ENCODE measurements around the gene TFAP2C. TPM values are rescaled to one million over a fixed set of nuclear protein-coding genes. Genes with fewer than 3 reads are reported as not detected.
"Not testable (repeated sequence)": the region's sequence is repeated elsewhere in the genome, so short reads cannot be mapped to it uniquely, and the experiment has no call there.

Gene TFAP2C
- total RNA-seq, 1 donor from 2014 or later, result 9.8 TPM

DNA sequence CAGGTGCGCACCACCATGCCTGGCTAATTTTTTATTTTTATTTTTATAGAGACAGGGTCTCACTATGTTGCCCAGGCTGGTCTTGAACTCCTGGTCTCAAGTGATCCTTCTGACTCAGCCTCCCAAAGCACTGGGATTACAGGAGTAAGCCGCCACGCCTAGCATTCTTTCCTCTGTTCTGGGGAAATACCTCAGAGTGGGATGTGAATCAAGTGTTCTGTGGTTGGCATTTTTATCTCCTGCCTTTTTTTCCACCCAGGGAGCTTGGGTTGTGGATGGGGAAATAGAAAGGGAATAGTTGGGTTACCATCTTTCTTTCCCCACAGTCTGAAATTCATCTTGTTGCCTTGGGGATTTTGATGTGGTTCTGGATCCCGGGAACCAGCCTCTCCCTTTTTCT, 24.1 kb downstream of the TFAP2C start:
- H3K36me3 Mint-ChIP-seq, result no peaks in the 10 kb centered on the region
- DNase-seq (ENCODE audit: low spot score in 2 of 2, unreplicated experiment in 2 of 2), result no peak
- H3K9me3 Mint-ChIP-seq, result no peaks in the 10 kb centered on the region
- peaks cover 6% of the 10 kb centered on the region for H3K27me3 Mint-ChIP-seq (ENCODE audit: low read depth)
- no peak overlapping the region for H3K27ac Mint-ChIP-seq
- TF ChIP-seq, protein P1, sequence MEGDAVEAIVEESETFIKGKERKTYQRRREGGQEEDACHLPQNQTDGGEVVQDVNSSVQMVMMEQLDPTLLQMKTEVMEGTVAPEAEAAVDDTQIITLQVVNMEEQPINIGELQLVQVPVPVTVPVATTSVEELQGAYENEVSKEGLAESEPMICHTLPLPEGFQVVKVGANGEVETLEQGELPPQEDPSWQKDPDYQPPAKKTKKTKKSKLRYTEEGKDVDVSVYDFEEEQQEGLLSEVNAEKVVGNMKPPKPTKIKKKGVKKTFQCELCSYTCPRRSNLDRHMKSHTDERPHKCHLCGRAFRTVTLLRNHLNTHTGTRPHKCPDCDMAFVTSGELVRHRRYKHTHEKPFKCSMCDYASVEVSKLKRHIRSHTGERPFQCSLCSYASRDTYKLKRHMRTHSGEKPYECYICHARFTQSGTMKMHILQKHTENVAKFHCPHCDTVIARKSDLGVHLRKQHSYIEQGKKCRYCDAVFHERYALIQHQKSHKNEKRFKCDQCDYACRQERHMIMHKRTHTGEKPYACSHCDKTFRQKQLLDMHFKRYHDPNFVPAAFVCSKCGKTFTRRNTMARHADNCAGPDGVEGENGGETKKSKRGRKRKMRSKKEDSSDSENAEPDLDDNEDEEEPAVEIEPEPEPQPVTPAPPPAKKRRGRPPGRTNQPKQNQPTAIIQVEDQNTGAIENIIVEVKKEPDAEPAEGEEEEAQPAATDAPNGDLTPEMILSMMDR (IDR thresholded peaks at IDR 0.05; ENCODE audit: unreplicated experiment), result no peak
- no peak overlapping the region for H3K4me3 Mint-ChIP-seq
- H3K4me1 Mint-ChIP-seq, result no peaks in the 10 kb centered on the region

DNA sequence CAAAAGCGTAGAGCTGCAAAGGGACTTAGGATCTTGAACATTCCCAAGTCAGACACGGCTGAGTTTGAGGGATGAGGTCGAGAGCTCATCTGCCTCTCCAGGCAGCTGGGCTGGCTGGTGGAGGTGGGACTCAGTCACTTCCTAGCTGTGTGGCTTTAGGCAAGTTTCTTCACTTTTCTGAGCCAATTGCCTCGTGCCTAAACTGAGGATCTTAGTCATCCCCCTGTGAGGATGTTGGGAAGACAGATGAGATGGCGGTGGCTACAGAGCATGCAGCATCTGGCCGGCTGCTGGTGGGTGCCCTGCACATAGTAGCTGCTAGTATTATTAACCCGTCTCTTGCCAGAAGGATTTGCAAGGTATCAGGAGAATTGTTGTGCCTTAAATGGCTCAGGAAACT, 27.5 kb downstream of the TFAP2C start:
- no peaks in the 10 kb centered on the region for H3K4me1 Mint-ChIP-seq
- no peak overlapping the region for H3K27ac Mint-ChIP-seq
- TF ChIP-seq, protein P1 (IDR thresholded peaks at IDR 0.05; ENCODE audit: unreplicated experiment), result no peak
- DNase-seq (ENCODE audit: low spot score in 2 of 2, unreplicated experiment in 2 of 2), result no peak
- H3K4me3 Mint-ChIP-seq, result no peak overlapping the region
- H3K9me3 Mint-ChIP-seq, result no peaks in the 10 kb centered on the region
- peaks cover 6% of the 10 kb centered on the region for H3K27me3 Mint-ChIP-seq (ENCODE audit: low read depth)
- no peaks in the 10 kb centered on the region for H3K36me3 Mint-ChIP-seq

DNA sequence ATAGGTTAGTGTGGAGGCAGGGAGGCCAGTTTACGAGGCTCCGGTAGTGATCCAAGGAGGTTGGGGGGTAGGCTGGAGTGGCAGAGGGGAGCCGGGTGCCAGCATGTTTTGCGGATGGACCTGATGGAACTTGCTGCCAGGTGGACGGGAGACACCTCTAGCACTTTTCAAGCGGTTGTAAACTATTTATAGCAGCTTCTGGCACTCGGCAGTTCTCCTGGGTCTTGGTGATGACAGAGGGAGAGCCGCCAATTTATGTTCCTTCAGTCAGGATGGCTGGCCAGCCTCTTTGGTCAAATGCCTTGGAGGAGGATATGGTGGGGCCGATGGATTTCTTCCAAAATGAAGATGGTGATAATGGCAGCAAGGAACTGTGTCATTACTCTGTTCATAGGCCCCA, 28.8 kb downstream of the TFAP2C start:
- H3K4me3 Mint-ChIP-seq, result no peak overlapping the region

DNA sequence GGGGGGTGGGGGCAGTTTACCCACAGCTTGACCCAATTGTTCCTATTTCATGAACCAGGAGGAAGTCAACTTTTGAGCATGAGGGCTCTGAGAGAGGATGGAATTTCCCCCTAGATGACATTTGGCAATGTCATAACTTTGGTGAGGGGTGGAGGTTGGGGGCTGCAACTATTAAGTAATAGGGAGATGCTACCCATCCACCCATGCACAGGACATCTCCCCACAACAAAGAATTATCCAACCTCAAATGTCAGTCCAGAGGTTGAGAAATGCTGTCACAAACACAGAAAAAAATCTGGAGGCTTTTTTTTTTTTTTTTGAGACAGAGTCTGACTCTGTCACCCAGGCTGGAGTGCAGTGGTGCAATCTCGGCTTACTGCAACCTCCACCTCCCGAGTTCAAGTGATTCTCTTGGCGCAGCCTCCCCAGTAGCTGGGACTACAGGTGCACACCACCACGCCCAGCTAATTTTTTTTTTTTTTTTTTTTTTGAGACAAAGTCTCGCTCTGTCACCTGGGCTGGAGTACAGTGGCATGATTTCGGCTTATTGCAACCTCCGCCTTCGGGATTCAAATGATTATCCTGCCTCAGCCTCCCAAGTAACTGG, 29.3 kb downstream of the TFAP2C start:
- not testable (repeated sequence) for H3K9me3 Mint-ChIP-seq; H3K27me3 Mint-ChIP-seq (ENCODE audit: low read depth); H3K4me1 Mint-ChIP-seq; DNase-seq (ENCODE audit: low spot score in 2 of 2, unreplicated experiment in 2 of 2); H3K27ac Mint-ChIP-seq; H3K36me3 Mint-ChIP-seq; H3K4me3 Mint-ChIP-seq

More for the DNA sequence above, 28.8 kb downstream of the TFAP2C start:
- TF ChIP-seq, protein P1 (IDR thresholded peaks at IDR 0.05; ENCODE audit: unreplicated experiment), result no peak
- Mint-ChIP-seq H3K36me3 (no peaks in the 10 kb centered on the region), H3K4me1 (no peaks in the 10 kb centered on the region), H3K9me3 (no peaks in the 10 kb centered on the region), H3K27me3 (ENCODE audit: low read depth) (peaks cover 6% of the 10 kb centered on the region), H3K27ac (no peak overlapping the region)
- no peak for DNase-seq (ENCODE audit: low spot score in 2 of 2, unreplicated experiment in 2 of 2)

DNA sequence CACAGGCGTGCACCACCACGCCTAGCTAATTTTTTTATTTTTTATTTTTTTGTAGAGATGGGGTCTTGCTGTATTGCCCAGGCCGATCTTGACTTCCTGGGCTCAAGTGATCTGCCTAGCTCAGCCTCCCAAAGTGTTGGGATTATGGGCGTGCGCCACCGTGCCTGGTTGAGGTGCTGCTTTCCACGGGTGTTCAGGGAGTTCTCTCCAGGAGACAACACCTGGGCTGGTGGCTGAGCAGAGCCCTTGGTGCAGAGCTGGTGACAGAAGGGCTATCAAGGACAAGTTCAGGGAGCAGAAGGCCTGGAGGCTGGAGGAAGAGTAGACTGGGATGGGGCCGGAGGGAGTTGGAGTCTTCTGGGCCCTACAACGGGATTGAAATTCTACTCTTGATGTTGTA, 34.6 kb downstream of the TFAP2C start:
- H3K36me3 Mint-ChIP-seq, result no peaks in the 10 kb centered on the region
- H3K9me3 Mint-ChIP-seq, result no peaks in the 10 kb centered on the region
- H3K27me3 Mint-ChIP-seq (ENCODE audit: low read depth), result no peaks in the 10 kb centered on the region
- H3K27ac Mint-ChIP-seq, result no peak overlapping the region
- no peak overlapping the region for H3K4me3 Mint-ChIP-seq
- TF ChIP-seq, protein P1 (IDR thresholded peaks at IDR 0.05; ENCODE audit: unreplicated experiment), result no peak
- H3K4me1 Mint-ChIP-seq, result no peaks in the 10 kb centered on the region
- no peak for DNase-seq (ENCODE audit: low spot score in 2 of 2, unreplicated experiment in 2 of 2)

DNA sequence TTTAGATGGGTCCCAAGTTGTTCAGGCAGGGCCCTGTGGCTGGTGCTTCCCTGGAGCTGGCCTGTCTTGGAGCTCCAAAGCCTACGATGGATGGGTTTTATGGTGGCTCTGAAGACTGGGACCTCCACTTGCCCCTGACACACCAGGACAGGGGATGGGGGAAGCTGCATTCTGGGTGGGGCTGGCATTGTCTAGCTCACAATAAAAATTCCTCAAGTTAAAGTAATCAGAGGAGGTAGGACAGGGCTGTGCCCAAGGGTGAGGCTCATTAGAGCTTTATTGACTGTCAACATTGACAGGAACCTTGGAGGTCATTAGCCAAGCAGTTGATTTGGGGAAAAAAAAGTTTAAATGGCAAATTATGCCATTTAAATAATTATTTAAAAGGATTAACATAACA, 35.7 kb downstream of the TFAP2C start:
- Mint-ChIP-seq H3K27me3 (ENCODE audit: low read depth) (no peaks in the 10 kb centered on the region), H3K4me1 (no peaks in the 10 kb centered on the region), H3K36me3 (no peaks in the 10 kb centered on the region), H3K27ac (no peak overlapping the region), H3K4me3 (no peak overlapping the region), H3K9me3 (no peaks in the 10 kb centered on the region)
- DNase-seq (ENCODE audit: low spot score in 2 of 2, unreplicated experiment in 2 of 2), result no peak
- TF ChIP-seq, protein P1 (IDR thresholded peaks at IDR 0.05; ENCODE audit: unreplicated experiment), result no peak
